OCI-LY7 (cell line): ENCODE data around the gene THAP8. TPM values are rescaled to one million over a fixed set of nuclear protein-coding genes. Genes with fewer than 3 reads are reported as not detected.

Experiments
- BruUV-seq: library from RNA; stranded (reverse); fragments of 400-500 nt; replicated peaks from 2 replicates; lab custom pipeline; 2021; lab: Mats Ljungman, UMichigan
- CTCF ChIA-PET: fragments of 300-600 bp; sonication (Branson Sonifier 250); formaldehyde crosslinking; loops from one replicate; lab custom pipeline; 2022; ENCODE audit warnings: antibody characterized with exemption; ENCODE audit not compliant: unreplicated experiment; lab: Charles Lee
- POLR2A ChIA-PET: fragments of 300-600 bp; sonication (Branson Sonifier 250); formaldehyde crosslinking; loops from one replicate; lab custom pipeline; 2022; ENCODE audit warnings: antibody characterized with exemption; lab: Charles Lee
- DNase-seq: peaks from one replicate; pipeline ENCODE4 v3.0.0-alpha.2; 2015; ENCODE audit warnings: low spot score
- H2AFZ ChIP-seq: fragments of 200-600 bp; sonication (generic), shearing (Covaris generic); 2 replicates; pipeline ENCODE4 v1.6.1; 2014; ENCODE audit warnings: mild to moderate bottlenecking, antibody characterized with exemption, low read length, moderate library complexity
- H3K27ac ChIP-seq: fragments of 200-600 bp; sonication (generic); 2 replicates; pipeline ENCODE4 v1.5.1; 2014; ENCODE audit warnings: mixed run types, low read depth, mild to moderate bottlenecking, moderate library complexity, low read length, inconsistent platforms; ENCODE audit not compliant: poor library complexity, severe bottlenecking
- H3K36me3 ChIP-seq: fragments of 200-600 bp; sonication (generic); 2 replicates; pipeline ENCODE4 v1.6.1; 2014; ENCODE audit warnings: mild to moderate bottlenecking, antibody characterized with exemption, low read length, moderate library complexity, mixed read lengths; ENCODE audit not compliant: insufficient read depth
- H3K4me1 ChIP-seq: fragments of 200-600 bp; sonication (generic); 2 replicates; pipeline ENCODE4 v1.5.1; 2014; ENCODE audit warnings: mild to moderate bottlenecking, low read length; ENCODE audit not compliant: insufficient read depth, poor library complexity, severe bottlenecking
- H3K4me2 ChIP-seq: fragments of 200-600 bp; sonication (generic); 2 replicates; pipeline ENCODE4 v1.6.1; 2014; ENCODE audit warnings: mild to moderate bottlenecking, low read length
- H3K4me3 ChIP-seq: fragments of 200-600 bp; sonication (generic); 2 replicates; pipeline ENCODE4 v1.5.1; 2014; ENCODE audit warnings: mild to moderate bottlenecking, low read depth, low read length; ENCODE audit not compliant: poor library complexity, severe bottlenecking
- H3K79me2 ChIP-seq: fragments of 200-600 bp; sonication (generic); 2 replicates; pipeline ENCODE4 v1.6.1; 2016; ENCODE audit warnings: low read depth, mild to moderate bottlenecking, low read length, moderate library complexity, mixed read lengths; ENCODE audit not compliant: insufficient read depth
- H3K9me2 ChIP-seq: fragments of 200-600 bp; sonication (generic); 2 replicates; pipeline ENCODE4 v1.6.1; 2016; ENCODE audit warnings: mild to moderate bottlenecking, low read length, mixed read lengths; ENCODE audit not compliant: insufficient read depth
- H3K9me3 ChIP-seq: fragments of 200-600 bp; sonication (generic); 2 replicates; pipeline ENCODE4 v1.6.1; 2014; ENCODE audit warnings: mild to moderate bottlenecking, mixed run types, low read length, mixed read lengths
- H4K20me1 ChIP-seq: fragments of 200-600 bp; sonication (generic); 2 replicates; pipeline ENCODE4 v1.6.1; 2014; ENCODE audit warnings: mild to moderate bottlenecking, antibody characterized with exemption, low read length, moderate library complexity, mixed read lengths; ENCODE audit not compliant: insufficient read depth
- EZH2phosphoT487 ChIP-seq: fragments of 200-600 bp; sonication (generic); IDR thresholded peaks from 2 replicates; pipeline ENCODE4 v1.6.1; 2018; ENCODE audit warnings: low read depth, borderline replicate concordance, mild to moderate bottlenecking, mixed run types, antibody characterized with exemption, low read length, moderate library complexity, mixed read lengths
- intact Hi-C: fragments of 100-400 bp; cut with micrococcal nuclease; formaldehyde crosslinking; loops from one replicate; pipeline ENCODE4 v1.10.0; 2022; ENCODE audit not compliant: unreplicated experiment
- total RNA-seq, 2 experiments: library from RNA; depleted of rRNA in 1 of 2; stranded (reverse); fragments of >200 nt in 1 of 2; shearing (Covaris generic) in 1 of 2; gene quantifications; 2 replicates each; pipeline ENCODE4 v1.2.3, GENCODE V29; 2014 to 2022
- TF ChIP-seq, protein P1 (sequence below): fragments of 200-600 bp; sonication (generic); conservative IDR thresholded peaks from 2 replicates; pipeline ENCODE4 v1.5.1; 2014; ENCODE audit warnings: mild to moderate bottlenecking, antibody characterized with exemption, low read length, moderate library complexity, mixed read lengths

THAP8 gene
- total RNA-seq, 2 experiments from 2014 or later: 7.3 TPM

DNA sequence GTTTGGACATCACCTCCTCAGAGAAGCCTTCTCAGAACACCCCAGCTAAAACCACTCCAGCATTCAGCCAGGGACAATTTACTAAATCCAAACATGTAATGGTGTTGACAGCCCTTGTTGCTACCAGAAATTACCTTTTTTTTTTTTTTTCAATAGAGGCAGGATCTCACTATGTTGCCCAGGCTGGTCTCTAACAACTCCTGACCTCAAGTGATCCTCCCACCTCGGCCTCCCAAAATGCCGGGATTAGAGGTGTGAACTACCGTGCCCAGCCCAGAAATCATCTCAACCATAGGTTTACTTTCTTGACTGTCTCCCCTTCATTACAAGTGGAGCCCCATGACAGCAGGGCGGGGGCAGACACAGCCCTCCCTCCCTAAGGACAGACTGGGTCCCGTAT lies 30.7 kb downstream of the THAP8 start:
- no peak overlapping the region for H2AFZ ChIP-seq
- intact Hi-C loops: no loop called here
- no peak overlapping the region for H3K4me3 ChIP-seq
- H3K27ac ChIP-seq: no peak overlapping the region
- CTCF ChIA-PET: no interaction called here
- H3K9me2 ChIP-seq: no peaks in the 10 kb centered on the region
- no peak overlapping the region for H3K4me2 ChIP-seq
- no peaks in the 10 kb centered on the region for H3K9me3 ChIP-seq
- no peaks in the 10 kb centered on the region for H3K79me2 ChIP-seq
- no peak for DNase-seq
- peaks cover 11% of the 10 kb centered on the region; the same call in 1 of the 2 replicates for H3K36me3 ChIP-seq
- TF ChIP-seq, protein P1, sequence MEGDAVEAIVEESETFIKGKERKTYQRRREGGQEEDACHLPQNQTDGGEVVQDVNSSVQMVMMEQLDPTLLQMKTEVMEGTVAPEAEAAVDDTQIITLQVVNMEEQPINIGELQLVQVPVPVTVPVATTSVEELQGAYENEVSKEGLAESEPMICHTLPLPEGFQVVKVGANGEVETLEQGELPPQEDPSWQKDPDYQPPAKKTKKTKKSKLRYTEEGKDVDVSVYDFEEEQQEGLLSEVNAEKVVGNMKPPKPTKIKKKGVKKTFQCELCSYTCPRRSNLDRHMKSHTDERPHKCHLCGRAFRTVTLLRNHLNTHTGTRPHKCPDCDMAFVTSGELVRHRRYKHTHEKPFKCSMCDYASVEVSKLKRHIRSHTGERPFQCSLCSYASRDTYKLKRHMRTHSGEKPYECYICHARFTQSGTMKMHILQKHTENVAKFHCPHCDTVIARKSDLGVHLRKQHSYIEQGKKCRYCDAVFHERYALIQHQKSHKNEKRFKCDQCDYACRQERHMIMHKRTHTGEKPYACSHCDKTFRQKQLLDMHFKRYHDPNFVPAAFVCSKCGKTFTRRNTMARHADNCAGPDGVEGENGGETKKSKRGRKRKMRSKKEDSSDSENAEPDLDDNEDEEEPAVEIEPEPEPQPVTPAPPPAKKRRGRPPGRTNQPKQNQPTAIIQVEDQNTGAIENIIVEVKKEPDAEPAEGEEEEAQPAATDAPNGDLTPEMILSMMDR: no peak
- TF ChIP-seq EZH2phosphoT487: no peak
- POLR2A ChIA-PET: no interaction called here
- H4K20me1 ChIP-seq: no peaks in the 10 kb centered on the region
- BruUV-seq: no TSS peak
- H3K4me1 ChIP-seq: no peaks in the 10 kb centered on the region

DNA sequence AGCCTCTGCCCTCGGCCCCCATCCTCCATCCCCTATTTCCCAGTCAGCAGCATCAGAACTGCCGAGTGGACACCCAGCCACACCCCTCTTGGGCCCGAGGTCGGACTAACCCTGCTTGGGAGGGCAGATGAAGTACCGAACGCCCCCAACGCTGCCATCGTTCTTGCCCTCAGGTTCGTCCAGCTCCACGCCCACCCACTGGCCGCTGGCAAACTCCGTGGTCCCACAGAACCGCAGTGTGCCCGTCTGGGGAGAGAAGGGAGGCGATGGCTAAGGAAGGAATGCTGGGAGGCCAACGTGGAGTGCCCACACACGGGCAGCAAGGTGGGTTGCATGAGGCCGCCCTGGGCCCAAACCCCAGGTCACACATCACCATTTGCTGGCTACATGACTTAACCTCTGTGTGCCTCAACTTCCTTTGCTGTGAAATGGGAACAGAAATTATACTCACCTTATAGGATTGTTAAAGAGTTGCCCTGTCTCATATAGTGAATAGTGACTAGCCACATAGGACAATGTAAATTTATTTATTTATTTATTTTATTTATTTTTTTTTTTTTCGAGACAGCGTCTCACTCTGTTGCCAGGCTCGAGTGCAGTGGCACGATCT lies 34.9 kb downstream of the THAP8 start:
- ChIA-PET CTCF (no interaction called here), POLR2A (no interaction called here)
- peaks cover 7% of the 10 kb centered on the region; the same call in 1 of the 2 replicates for H3K79me2 ChIP-seq
- H3K36me3 ChIP-seq: peaks cover 11% of the 10 kb centered on the region; the same call in 1 of the 2 replicates
- H3K4me1 ChIP-seq: peaks cover 6% of the 10 kb centered on the region
- DNase-seq: no peak
- H2AFZ ChIP-seq: no peak overlapping the region
- no TSS peak for BruUV-seq
- H4K20me1 ChIP-seq: no peaks in the 10 kb centered on the region
- H3K4me2 ChIP-seq: no peak overlapping the region
- intact Hi-C loops: no loop called here
- TF ChIP-seq EZH2phosphoT487: no peak
- TF ChIP-seq, protein P1: no peak
- no peaks in the 10 kb centered on the region for H3K9me2 ChIP-seq
- H3K4me3 ChIP-seq: no peak overlapping the region
- H3K27ac ChIP-seq: no peak overlapping the region
- H3K9me3 ChIP-seq: no peaks in the 10 kb centered on the region
